ENCODE data around the gene TPPP3.

DNA sequence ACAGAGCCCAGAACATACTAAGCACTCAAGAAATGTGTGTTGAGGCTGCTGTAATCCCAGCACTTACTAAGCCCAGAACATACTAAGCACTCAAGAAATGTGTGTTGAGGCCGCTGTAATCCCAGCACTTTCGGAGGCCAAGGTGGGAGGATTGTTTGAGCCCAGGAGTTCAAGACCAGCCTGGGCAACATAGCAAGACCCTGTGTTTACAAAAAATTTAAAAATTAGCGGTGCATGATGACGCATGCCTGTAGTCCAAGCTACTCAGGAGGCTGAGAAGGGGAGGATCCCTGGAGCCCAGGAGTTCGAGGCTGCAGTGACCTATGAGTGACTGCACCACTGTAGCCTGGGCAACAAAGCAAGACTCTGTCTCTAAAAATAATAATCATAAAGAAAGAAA is 29.7 kb upstream of the TPPP3 start:
- TF ChIP-seq, protein P1, sequence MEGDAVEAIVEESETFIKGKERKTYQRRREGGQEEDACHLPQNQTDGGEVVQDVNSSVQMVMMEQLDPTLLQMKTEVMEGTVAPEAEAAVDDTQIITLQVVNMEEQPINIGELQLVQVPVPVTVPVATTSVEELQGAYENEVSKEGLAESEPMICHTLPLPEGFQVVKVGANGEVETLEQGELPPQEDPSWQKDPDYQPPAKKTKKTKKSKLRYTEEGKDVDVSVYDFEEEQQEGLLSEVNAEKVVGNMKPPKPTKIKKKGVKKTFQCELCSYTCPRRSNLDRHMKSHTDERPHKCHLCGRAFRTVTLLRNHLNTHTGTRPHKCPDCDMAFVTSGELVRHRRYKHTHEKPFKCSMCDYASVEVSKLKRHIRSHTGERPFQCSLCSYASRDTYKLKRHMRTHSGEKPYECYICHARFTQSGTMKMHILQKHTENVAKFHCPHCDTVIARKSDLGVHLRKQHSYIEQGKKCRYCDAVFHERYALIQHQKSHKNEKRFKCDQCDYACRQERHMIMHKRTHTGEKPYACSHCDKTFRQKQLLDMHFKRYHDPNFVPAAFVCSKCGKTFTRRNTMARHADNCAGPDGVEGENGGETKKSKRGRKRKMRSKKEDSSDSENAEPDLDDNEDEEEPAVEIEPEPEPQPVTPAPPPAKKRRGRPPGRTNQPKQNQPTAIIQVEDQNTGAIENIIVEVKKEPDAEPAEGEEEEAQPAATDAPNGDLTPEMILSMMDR (conservative IDR thresholded peaks at IDR 0.05) = no peak
- no peak for TF ChIP-seq EZH2 (IDR thresholded peaks at IDR 0.05; ENCODE audit: low read depth)

Measured in PC-9 (cell line).